ENCODE results near the gene PUS1. TPM values are rescaled to one million over a fixed set of nuclear protein-coding genes. Genes with fewer than 3 reads are reported as not detected.
A peak's percentile ranks its signal among the peaks of the same experiment; 100 is the strongest.

The PUS1 gene
- total and polyA plus RNA-seq, 2 donors (not counting 1 experiment from before 2014, with no cell fraction given): 50.1 to 99.5 TPM

DNA sequence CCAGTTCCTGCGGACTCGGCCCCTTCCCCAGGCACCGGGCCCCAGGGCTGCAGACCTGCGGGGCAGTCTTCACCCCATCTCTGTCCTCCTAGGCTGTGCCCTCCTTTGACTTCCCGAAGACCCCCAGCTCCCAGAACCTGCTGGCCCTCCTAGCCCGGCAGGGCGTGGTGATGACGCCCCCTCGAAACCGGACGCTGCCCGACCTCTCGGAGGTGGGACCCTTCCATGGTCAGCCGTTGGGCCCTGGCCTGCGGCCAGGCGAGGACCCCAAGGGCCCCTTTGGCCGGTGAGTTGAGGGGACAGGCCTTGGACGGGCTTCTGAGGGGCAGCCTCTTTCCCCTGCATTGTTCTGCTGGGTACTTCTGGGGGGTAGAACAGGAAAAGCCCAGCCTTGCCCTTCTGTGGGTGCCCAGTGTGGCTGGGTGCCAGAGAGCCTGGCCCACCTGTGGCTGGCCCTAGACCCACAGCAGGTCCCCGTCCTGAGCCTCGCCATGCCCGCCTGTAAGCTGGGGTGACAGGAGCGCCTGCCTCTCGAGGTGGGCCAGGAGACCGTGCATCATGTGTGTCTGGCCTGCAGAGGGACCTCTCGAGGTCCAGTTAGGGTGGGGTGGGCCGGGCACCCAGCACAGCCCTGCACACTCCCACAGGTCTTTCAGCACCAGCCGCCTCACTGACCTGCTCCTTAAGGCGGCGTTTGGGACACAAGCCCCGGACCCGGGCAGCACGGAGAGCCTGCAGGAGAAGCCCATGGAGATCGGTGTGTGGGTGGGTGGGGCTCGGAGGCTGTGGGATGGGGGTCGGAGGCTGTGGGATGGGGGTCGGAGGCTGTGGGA lies 12.6 kb upstream of the PUS1 start:
- DNase-seq (no peak), ATAC-seq (ENCODE audit: low read depth) (no peak)
- H4K20me1 ChIP-seq (ENCODE audit: control insufficient read depth, insufficient read depth, low read length, poor library complexity, severe bottlenecking): peaks cover 9% of the 10 kb centered on the region
- POLR2A ChIA-PET: no interaction called here
- WGBS (ENCODE audit: insufficient coverage): 93% methylated on average over 31 of the region's 36 CpGs
- Mint-ChIP-seq H3K27ac (no peak overlapping the region), H3K9me3 (ENCODE audit: insufficient read depth) (no peaks in the 10 kb centered on the region), H3K4me3 (no peak overlapping the region), H3K4me1 (no peaks in the 10 kb centered on the region), H3K27me3 (no peaks in the 10 kb centered on the region)
- no peak overlapping the region for H3K4me3 ChIP-seq (ENCODE audit: control extremely low read depth in 1 of 5, extremely low read depth in 1 of 5, insufficient read depth in 1 of 5, low read depth in 2 of 5, low read length in 4 of 5)
- no peak overlapping the region for H3K9ac ChIP-seq (ENCODE audit: low read length)
- TF ChIP-seq, protein P1, sequence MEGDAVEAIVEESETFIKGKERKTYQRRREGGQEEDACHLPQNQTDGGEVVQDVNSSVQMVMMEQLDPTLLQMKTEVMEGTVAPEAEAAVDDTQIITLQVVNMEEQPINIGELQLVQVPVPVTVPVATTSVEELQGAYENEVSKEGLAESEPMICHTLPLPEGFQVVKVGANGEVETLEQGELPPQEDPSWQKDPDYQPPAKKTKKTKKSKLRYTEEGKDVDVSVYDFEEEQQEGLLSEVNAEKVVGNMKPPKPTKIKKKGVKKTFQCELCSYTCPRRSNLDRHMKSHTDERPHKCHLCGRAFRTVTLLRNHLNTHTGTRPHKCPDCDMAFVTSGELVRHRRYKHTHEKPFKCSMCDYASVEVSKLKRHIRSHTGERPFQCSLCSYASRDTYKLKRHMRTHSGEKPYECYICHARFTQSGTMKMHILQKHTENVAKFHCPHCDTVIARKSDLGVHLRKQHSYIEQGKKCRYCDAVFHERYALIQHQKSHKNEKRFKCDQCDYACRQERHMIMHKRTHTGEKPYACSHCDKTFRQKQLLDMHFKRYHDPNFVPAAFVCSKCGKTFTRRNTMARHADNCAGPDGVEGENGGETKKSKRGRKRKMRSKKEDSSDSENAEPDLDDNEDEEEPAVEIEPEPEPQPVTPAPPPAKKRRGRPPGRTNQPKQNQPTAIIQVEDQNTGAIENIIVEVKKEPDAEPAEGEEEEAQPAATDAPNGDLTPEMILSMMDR (IDR thresholded peaks at IDR 0.05): no peak
- no peak for TF ChIP-seq EZH2 (IDR thresholded peaks at IDR 0.05; ENCODE audit: borderline replicate concordance, insufficient read depth, low read depth, low read length, poor library complexity, severe bottlenecking)
- H3K9me3 ChIP-seq (ENCODE audit: control extremely low read depth in 1 of 3, control insufficient read depth in 2 of 3, insufficient read depth in 1 of 3, low read length in 2 of 3): no peaks in the 10 kb centered on the region
- intact Hi-C loops (cut with micrococcal nuclease): no loop called here
- H3K79me2 ChIP-seq (ENCODE audit: control insufficient read depth, insufficient read depth, low read length): no peaks in the 10 kb centered on the region
- H3K27me3 ChIP-seq (replicated peaks in 1 of 4; ENCODE audit: control extremely low read depth in 1 of 4, control insufficient read depth in 3 of 4, insufficient read depth in 4 of 4, low read length in 3 of 4): no peaks in the 10 kb centered on the region
- no peaks in the 10 kb centered on the region for H3K4me1 ChIP-seq (ENCODE audit: control insufficient read depth in 2 of 2, insufficient read depth in 2 of 2, low read length in 2 of 2)
- H3K27ac ChIP-seq (ENCODE audit: low read length in 2 of 2): no peak overlapping the region
- H2AFZ ChIP-seq (ENCODE audit: insufficient read depth, low read depth, low read length, poor library complexity, severe bottlenecking): no peak overlapping the region
- peaks cover 0 to 46% of the 10 kb centered on the region in 2 experiments for H3K36me3 ChIP-seq (replicated peaks in 1 of 2; ENCODE audit: control extremely low read depth in 1 of 2, control insufficient read depth in 1 of 2, extremely low read depth in 1 of 2, insufficient read depth in 2 of 2, low read length in 1 of 2)
- no peak overlapping the region for H3K4me2 ChIP-seq (replicated peaks; ENCODE audit: low read depth, low read length, poor library complexity, severe bottlenecking)
- CTCF ChIA-PET: no interaction called here

DNA sequence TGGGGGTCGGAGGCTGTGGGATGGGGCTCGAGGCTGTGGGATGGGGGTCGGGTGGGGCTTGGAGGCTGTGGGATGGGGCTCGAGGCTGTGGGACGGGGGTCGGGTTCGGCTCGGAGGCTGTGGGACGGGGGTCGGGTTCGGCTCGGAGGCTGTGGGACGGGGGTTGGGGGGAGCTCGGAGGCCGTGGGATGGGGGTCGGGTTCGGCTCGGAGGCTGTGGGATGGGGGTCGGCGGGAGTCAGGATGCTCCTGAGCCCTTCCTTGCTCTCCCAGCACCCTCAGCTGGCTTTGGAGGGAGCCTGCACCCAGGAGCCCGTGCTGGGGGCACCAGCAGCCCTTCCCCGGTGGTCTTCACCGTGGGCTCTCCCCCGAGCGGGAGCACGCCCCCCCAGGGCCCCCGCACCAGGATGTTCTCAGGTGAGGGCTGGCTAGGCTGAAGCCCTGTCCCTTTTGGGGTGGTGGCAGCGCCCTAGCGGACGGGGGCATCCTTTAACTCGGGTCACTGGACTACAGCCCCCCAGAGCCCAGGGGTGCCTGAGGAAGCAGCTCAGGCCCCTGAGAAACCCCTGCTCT lies 11.9 kb upstream of the PUS1 start:
- Histone ChIP-seq H3K79me2 (ENCODE audit: control insufficient read depth, insufficient read depth, low read length) (no peaks in the 10 kb centered on the region), H2AFZ (ENCODE audit: insufficient read depth, low read depth, low read length, poor library complexity, severe bottlenecking) (no peak overlapping the region), H3K36me3 (replicated peaks in 1 of 2; ENCODE audit: control extremely low read depth in 1 of 2, control insufficient read depth in 1 of 2, extremely low read depth in 1 of 2, insufficient read depth in 2 of 2, low read length in 1 of 2) (peaks cover 0 to 39% of the 10 kb centered on the region in 2 experiments), H3K4me1 (ENCODE audit: control insufficient read depth in 2 of 2, insufficient read depth in 2 of 2, low read length in 2 of 2) (no peaks in the 10 kb centered on the region), H3K9ac (ENCODE audit: low read length) (no peak overlapping the region), H4K20me1 (ENCODE audit: control insufficient read depth, insufficient read depth, low read length, poor library complexity, severe bottlenecking) (peaks cover 6% of the 10 kb centered on the region), H3K9me3 (ENCODE audit: control extremely low read depth in 1 of 3, control insufficient read depth in 2 of 3, insufficient read depth in 1 of 3, low read length in 2 of 3) (no peaks in the 10 kb centered on the region), H3K27me3 (replicated peaks in 1 of 4; ENCODE audit: control extremely low read depth in 1 of 4, control insufficient read depth in 3 of 4, insufficient read depth in 4 of 4, low read length in 3 of 4) (no peaks in the 10 kb centered on the region), H3K27ac (ENCODE audit: low read length in 2 of 2) (no peak overlapping the region), H3K4me3 (ENCODE audit: control extremely low read depth in 1 of 5, extremely low read depth in 1 of 5, insufficient read depth in 1 of 5, low read depth in 2 of 5, low read length in 4 of 5) (no peak overlapping the region), H3K4me2 (replicated peaks; ENCODE audit: low read depth, low read length, poor library complexity, severe bottlenecking) (no peak overlapping the region)
- Mint-ChIP-seq H3K27me3 (no peaks in the 10 kb centered on the region), H3K4me3 (no peak overlapping the region), H3K4me1 (peaks cover 5% of the 10 kb centered on the region), H3K27ac (no peak overlapping the region), H3K9me3 (ENCODE audit: insufficient read depth) (no peaks in the 10 kb centered on the region)
- intact Hi-C loops (cut with micrococcal nuclease): no loop called here
- TF ChIP-seq EZH2 (IDR thresholded peaks at IDR 0.05; ENCODE audit: borderline replicate concordance, insufficient read depth, low read depth, low read length, poor library complexity, severe bottlenecking): no peak
- TF ChIP-seq, protein P1 (IDR thresholded peaks at IDR 0.05): no peak
- no peak for ATAC-seq (ENCODE audit: low read depth)
- POLR2A ChIA-PET: no interaction called here
- CTCF ChIA-PET: no interaction called here
- peak; percentile 41 for DNase-seq
- WGBS (ENCODE audit: insufficient coverage): 96% methylated on average over 16 of the region's 31 CpGs
